AG09319 (cell line): Measurements from ENCODE around the gene REV1.
"Not testable (repeated sequence)": the region's sequence is repeated elsewhere in the genome, so short reads cannot be mapped to it uniquely, and the experiment has no call there.

Experiments used
- DNase-seq: peaks from one replicate; pipeline ENCODE4 v3.0.0-alpha.2; 2010; ENCODE audit warnings: low read depth; ENCODE audit errors: extremely low read depth
- TF ChIP-seq, protein P1 (sequence below): IDR thresholded peaks from 2 replicates; pipeline ENCODE4 v1.5.1; 2011; ENCODE audit warnings: low read depth, mild to moderate bottlenecking, inconsistent platforms, low read length, moderate library complexity

REV1 gene

DNA sequence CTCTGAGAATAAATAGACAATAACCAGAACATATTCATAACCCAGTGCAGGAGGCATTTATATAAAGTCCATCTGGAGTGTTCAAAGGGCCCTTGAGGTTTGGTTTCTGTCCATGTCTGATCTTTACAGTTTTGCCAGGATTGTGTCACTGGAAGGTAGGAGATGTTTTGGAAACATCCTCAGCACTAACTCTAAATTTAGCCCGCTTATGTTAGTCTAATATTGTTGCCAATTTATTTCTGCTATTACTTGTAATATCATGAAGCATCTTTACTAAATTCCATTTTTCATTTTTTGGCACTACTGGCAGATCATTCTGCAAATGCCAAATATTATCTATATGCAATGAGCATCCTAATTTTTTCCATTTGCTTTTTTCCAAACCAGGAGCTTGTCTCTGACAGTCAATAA, 22.4 kb upstream of the REV1 start:
- TF ChIP-seq, protein P1, sequence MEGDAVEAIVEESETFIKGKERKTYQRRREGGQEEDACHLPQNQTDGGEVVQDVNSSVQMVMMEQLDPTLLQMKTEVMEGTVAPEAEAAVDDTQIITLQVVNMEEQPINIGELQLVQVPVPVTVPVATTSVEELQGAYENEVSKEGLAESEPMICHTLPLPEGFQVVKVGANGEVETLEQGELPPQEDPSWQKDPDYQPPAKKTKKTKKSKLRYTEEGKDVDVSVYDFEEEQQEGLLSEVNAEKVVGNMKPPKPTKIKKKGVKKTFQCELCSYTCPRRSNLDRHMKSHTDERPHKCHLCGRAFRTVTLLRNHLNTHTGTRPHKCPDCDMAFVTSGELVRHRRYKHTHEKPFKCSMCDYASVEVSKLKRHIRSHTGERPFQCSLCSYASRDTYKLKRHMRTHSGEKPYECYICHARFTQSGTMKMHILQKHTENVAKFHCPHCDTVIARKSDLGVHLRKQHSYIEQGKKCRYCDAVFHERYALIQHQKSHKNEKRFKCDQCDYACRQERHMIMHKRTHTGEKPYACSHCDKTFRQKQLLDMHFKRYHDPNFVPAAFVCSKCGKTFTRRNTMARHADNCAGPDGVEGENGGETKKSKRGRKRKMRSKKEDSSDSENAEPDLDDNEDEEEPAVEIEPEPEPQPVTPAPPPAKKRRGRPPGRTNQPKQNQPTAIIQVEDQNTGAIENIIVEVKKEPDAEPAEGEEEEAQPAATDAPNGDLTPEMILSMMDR: no peak
- DNase-seq: no peak

DNA sequence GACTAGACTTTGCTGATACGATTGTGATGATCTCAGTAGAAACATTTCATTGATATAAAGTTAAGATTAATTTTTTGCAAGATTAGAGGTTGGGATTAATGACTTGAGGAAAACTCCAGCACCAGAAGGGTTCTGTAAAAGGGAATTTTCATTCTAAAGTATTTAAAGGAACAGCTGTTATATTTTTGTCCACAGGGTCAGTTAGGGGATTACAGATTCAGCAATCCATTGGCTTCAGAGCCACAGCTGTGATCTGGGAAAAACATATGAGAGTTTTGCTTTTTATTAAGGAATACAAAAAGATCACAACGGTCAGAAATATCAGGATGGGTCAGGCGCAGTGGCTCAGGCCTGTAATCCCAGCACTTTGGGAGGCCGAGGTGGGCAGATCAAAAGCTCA, 19.6 kb upstream of the REV1 start:
- TF ChIP-seq, protein P1: no peak
- no peak for DNase-seq

- TF ChIP-seq, protein P1: no peak
- DNase-seq: no peak
Measured at GRCh38 chr2:99507937-99508818, 18.4 kb upstream of the REV1 start.

DNA sequence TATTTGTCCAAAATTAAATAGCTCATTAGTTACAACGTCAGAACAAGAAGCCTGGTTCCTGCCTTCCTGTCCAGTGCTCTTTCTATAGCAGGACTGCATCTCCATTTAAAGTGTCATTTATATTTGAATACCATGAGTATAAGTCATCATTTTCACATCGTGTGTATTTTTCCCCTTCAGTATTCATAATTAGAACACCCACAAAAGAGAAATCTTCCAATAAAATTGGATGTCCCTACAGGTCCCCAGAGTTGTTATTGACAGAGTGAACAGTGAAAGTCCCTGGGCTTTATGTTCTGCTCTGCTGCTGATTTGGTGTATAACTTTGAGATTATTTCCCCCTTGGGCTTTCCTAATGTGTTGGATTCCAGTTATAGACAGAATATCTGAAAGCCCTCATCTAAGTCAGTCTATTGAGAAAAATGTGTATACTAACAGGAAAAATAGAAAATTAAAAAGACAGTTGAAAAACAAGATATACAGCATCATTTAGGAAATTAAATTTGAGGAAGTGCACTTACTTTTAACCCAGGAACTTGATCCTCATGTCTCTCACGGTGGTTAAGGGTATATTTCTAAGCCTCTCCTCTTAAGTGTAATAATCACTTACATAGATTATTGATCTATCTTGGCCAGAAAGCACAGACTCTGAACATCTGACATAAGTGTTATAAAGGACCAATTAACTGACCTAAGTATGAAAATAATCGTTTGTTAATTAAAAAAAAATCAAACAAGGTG, 15.2 kb upstream of the REV1 start:
- DNase-seq: no peak
- TF ChIP-seq, protein P1: no peak

GRCh38 chr2:99503662-99504416, 14.0 kb upstream of the REV1 start:
- DNase-seq: not testable (repeated sequence)

DNA sequence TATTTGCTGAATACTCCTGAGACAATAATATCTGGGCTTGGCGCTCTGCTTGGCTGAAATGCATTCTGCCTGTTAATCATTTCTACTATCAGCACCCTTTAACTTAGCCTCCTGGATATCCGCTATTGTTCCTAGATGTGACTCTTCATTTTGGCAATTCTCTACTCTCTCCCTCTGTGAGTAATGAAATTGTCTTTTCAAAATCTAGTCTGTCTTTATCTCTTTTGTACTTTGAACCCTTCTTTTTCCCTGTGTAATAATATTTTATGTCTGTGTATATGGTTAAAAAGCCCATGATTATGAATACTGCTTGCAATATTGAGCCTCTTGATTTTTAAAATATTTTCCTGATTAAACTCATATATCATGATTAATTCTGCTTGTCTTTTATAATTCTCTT, 6.2 kb upstream of the REV1 start:
- no peak for DNase-seq
- TF ChIP-seq, protein P1: no peak

- TF ChIP-seq, protein P1: no peak
Measured at GRCh38 chr2:99495115-99495860, 5.5 kb upstream of the REV1 start.

More at GRCh38 chr2:99495115-99495860, 5.5 kb upstream of the REV1 start:
- DNase-seq: no peak
